HCT116 (cell line): ENCODE data around the gene CHPT1. TPM values are rescaled to one million over a fixed set of nuclear protein-coding genes. Genes with fewer than 3 reads are reported as not detected.

Experiments used
- ATAC-seq: fragments of 200-7000 bp; cut with Tn5 transposase; 2 replicates; pipeline ENCODE4 v1.9.1; 2020; ENCODE audit warnings: mild to moderate bottlenecking, moderate library complexity
- BruUV-seq: library from RNA; stranded (reverse); fragments of 400-500 nt; replicated peaks from 2 replicates; lab custom pipeline; 2021; lab: Mats Ljungman, UMichigan
- CTCF ChIA-PET: fragments of 300-600 bp; sonication (Branson Sonifier 250); formaldehyde crosslinking; loops from one replicate; lab custom pipeline; 2021; ENCODE audit warnings: antibody characterized with exemption; lab: Charles Lee
- POLR2A ChIA-PET: fragments of 300-600, 350-600 bp; sonication (Branson Sonifier 250); formaldehyde crosslinking; loops from one replicate; lab custom pipeline; 2021; ENCODE audit warnings: antibody characterized with exemption; lab: Charles Lee
- RAD21 ChIA-PET, 2 experiments: fragments of 300-600 bp; sonication (Branson Sonifier 250); formaldehyde crosslinking; loops; one replicate each; lab custom pipeline; 2023; ENCODE audit warnings: low total read pairs in 2 of 2; ENCODE audit not compliant: uncharacterized antibody in 2 of 2, unreplicated experiment in 2 of 2, low non-redundant PET in 1 of 2; lab: Charles Lee
- DNase-seq: peaks from one replicate; pipeline ENCODE4 v3.0.0-alpha.2; 2010; ENCODE audit warnings: low read depth, low spot score
- H2AFZ ChIP-seq: fragments of 200-600 bp; shearing (Covaris generic), sonication (generic); 2 replicates; pipeline ENCODE4 v1.6.1; 2017; ENCODE audit warnings: low read depth, mixed run types, mixed read lengths, antibody characterized with exemption, low read length; ENCODE audit not compliant: poor library complexity, severe bottlenecking
- H3K27ac ChIP-seq: 2 replicates; pipeline ENCODE4 v1.5.1; 2012; ENCODE audit warnings: low read depth, low read length
- H3K27me3 ChIP-seq: fragments of 200-600 bp; sonication (generic); 2 replicates; pipeline ENCODE4 v1.6.1; 2016; ENCODE audit warnings: mixed run types, low read length, mixed read lengths; ENCODE audit not compliant: insufficient read depth
- H3K36me3 ChIP-seq, 2 experiments: fragments of 200-500 bp in 1 of 2; fragments of 200-600 bp in 1 of 2; sonication (Bioruptor generic) in 1 of 2; sonication (generic) in 1 of 2; 2 replicates each; pipeline versions ENCODE4 v1.5.1 to v1.6.1; 2014 to 2016; ENCODE audit warnings: low read length in 2 of 2, inconsistent platforms in 1 of 2, mixed read lengths in 1 of 2, mixed run types in 1 of 2; ENCODE audit not compliant: insufficient read depth in 2 of 2, control insufficient read depth in 1 of 2
- H3K4me1 ChIP-seq, 2 experiments: fragments of 200-600 bp in 1 of 2; sonication (generic) in 1 of 2; 2 replicates each; pipeline versions ENCODE4 v1.5.1 to v1.6.1; 2012 to 2017; ENCODE audit warnings: low read length in 2 of 2, inconsistent platforms in 1 of 2, mild to moderate bottlenecking in 1 of 2, mixed read lengths in 1 of 2, mixed run types in 1 of 2, moderate library complexity in 1 of 2; ENCODE audit not compliant: insufficient read depth in 2 of 2, control insufficient read depth in 1 of 2
- H3K4me2 ChIP-seq: fragments of 200-600 bp; sonication (generic); 2 replicates; pipeline ENCODE4 v1.6.1; 2017; ENCODE audit warnings: mixed run types, low read length, mixed read lengths
- H3K4me3 ChIP-seq, 2 experiments: fragments of 200-600 bp in 1 of 2; sonication (generic) in 1 of 2; replicated peaks in 1 of 2; 2 replicates each; pipeline ENCODE4 v1.5.1; 2011 to 2016; ENCODE audit warnings: low read length in 2 of 2, control low read depth in 1 of 2, low read depth in 1 of 2, mild to moderate bottlenecking in 1 of 2, mixed read lengths in 1 of 2, mixed run types in 1 of 2
- H3K79me2 ChIP-seq: fragments of 200-600 bp; sonication (generic); 2 replicates; pipeline ENCODE4 v1.6.1; 2017; ENCODE audit warnings: mild to moderate bottlenecking, mixed run types, low read length, moderate library complexity, mixed read lengths; ENCODE audit not compliant: insufficient read depth
- H3K9ac ChIP-seq: fragments of 200-600 bp; sonication (generic); 2 replicates; pipeline ENCODE4 v1.6.1; 2016; ENCODE audit warnings: low read length, mixed read lengths
- H3K9me2 ChIP-seq: fragments of 200-600 bp; sonication (generic), shearing (Covaris generic); 2 replicates; pipeline ENCODE4 v1.6.1; 2017; ENCODE audit warnings: mixed run types, mild to moderate bottlenecking, moderate library complexity; ENCODE audit not compliant: insufficient read depth
- H3K9me3 ChIP-seq, 2 experiments: fragments of 200-500 bp in 1 of 2; fragments of 200-600 bp in 1 of 2; sonication (Bioruptor generic) in 1 of 2; sonication (generic) in 1 of 2; 2 replicates each; pipeline ENCODE4 v1.6.1; 2014 to 2017; ENCODE audit warnings: low read length in 2 of 2, mixed read lengths in 2 of 2, inconsistent platforms in 1 of 2, low read depth in 1 of 2, mild to moderate bottlenecking in 1 of 2, mixed run types in 1 of 2, moderate library complexity in 1 of 2; ENCODE audit not compliant: control insufficient read depth in 1 of 2, insufficient read depth in 1 of 2
- H4K20me1 ChIP-seq: fragments of 200-600 bp; sonication (generic), shearing (Covaris generic); 2 replicates; pipeline ENCODE4 v1.6.1; 2017; ENCODE audit warnings: mixed run types, mild to moderate bottlenecking, moderate library complexity; ENCODE audit not compliant: insufficient read depth
- CBX3 ChIP-seq: IDR thresholded peaks from 2 replicates; pipeline ENCODE4 v1.6.1; 2012; ENCODE audit warnings: low read depth
- CEBPB ChIP-seq: IDR thresholded peaks from 2 replicates; pipeline ENCODE4 v1.6.1; 2012; ENCODE audit warnings: low read depth
- ELF1 ChIP-seq: IDR thresholded peaks from 2 replicates; pipeline ENCODE4 v1.6.1; 2012; ENCODE audit warnings: low read depth, borderline replicate concordance
- EZH2 ChIP-seq: fragments of 200-600 bp; sonication (generic); IDR thresholded peaks from 2 replicates; pipeline ENCODE4 v1.6.1; 2017; ENCODE audit warnings: antibody characterized with exemption, mixed run types
- EZH2phosphoT487 ChIP-seq: fragments of 200-600 bp; IDR thresholded peaks from 2 replicates; pipeline ENCODE4 v1.6.1; 2018; ENCODE audit warnings: antibody characterized with exemption, borderline replicate concordance
- FOSL1 ChIP-seq: IDR thresholded peaks from 2 replicates; pipeline ENCODE4 v1.6.1; 2012; ENCODE audit warnings: low read depth
- JUND ChIP-seq: IDR thresholded peaks from 2 replicates; pipeline ENCODE4 v1.6.1; 2012
- POLR2A ChIP-seq: IDR thresholded peaks from 2 replicates; pipeline ENCODE4 v1.7.0; 2011; ENCODE audit warnings: borderline replicate concordance; ENCODE audit not compliant: insufficient read depth, insufficient read length; ENCODE audit errors: extremely low read depth
- RAD21 ChIP-seq: IDR thresholded peaks from 2 replicates; pipeline ENCODE4 v1.6.1; 2012; ENCODE audit warnings: low read depth, mild to moderate bottlenecking
- SP1 ChIP-seq: IDR thresholded peaks from 2 replicates; pipeline ENCODE4 v1.6.1; 2012; ENCODE audit warnings: low read depth
- SRF ChIP-seq: IDR thresholded peaks from 2 replicates; pipeline ENCODE4 v1.6.1; 2012; ENCODE audit warnings: low read depth
- YY1 ChIP-seq: IDR thresholded peaks from 2 replicates; pipeline ENCODE4 v1.6.1; 2011; ENCODE audit warnings: low read length, low read depth, moderate library complexity, mild to moderate bottlenecking; ENCODE audit not compliant: insufficient replicate concordance; ENCODE audit errors: extremely low read depth
- ZNF274 ChIP-seq: fragments of 200-500 bp; sonication (Bioruptor generic); IDR thresholded peaks from 2 replicates; pipeline ENCODE4 v1.6.1; 2014; ENCODE audit warnings: mild to moderate bottlenecking, low read depth, low read length, inconsistent platforms
- intact Hi-C: fragments of 100-400 bp; cut with micrococcal nuclease; formaldehyde crosslinking; loops from 2 replicates; pipeline ENCODE4 v1.10.0; 2022
- total RNA-seq: library from RNA; stranded (reverse); gene quantifications from one replicate; pipeline ENCODE4 v1.2.1, GENCODE V29; 2021; ENCODE audit not compliant: unreplicated experiment
- TF ChIP-seq, protein P1 (sequence below): IDR thresholded peaks from 2 replicates; pipeline ENCODE4 v1.6.1; 2012; ENCODE audit warnings: low read depth
- TF ChIP-seq, protein P2 (sequence below): IDR thresholded peaks from 2 replicates; pipeline ENCODE4 v1.6.1; 2011; ENCODE audit warnings: mild to moderate bottlenecking, low read length, moderate library complexity; ENCODE audit not compliant: insufficient replicate concordance; ENCODE audit errors: extremely low read depth
- TF ChIP-seq, protein P3 (sequence below), 3 experiments: fragments of 200-600 bp in 1 of 3; sonication (generic) in 1 of 3; IDR thresholded peaks in 2 of 3; conservative IDR thresholded peaks in 1 of 3; 2 replicates each; pipeline ENCODE4 v1.5.1; 2012 to 2017; ENCODE audit warnings: low read depth in 2 of 3, low read length in 2 of 3, antibody characterized with exemption in 1 of 3, borderline replicate concordance in 1 of 3, control low read depth in 1 of 3, mild to moderate bottlenecking in 1 of 3, mixed read lengths in 1 of 3, mixed run types in 1 of 3, moderate library complexity in 1 of 3; ENCODE audit not compliant: insufficient read depth in 1 of 3

CHPT1 gene
- total RNA-seq, 1 experiment from 2014 or later: 20.1 TPM

DNA sequence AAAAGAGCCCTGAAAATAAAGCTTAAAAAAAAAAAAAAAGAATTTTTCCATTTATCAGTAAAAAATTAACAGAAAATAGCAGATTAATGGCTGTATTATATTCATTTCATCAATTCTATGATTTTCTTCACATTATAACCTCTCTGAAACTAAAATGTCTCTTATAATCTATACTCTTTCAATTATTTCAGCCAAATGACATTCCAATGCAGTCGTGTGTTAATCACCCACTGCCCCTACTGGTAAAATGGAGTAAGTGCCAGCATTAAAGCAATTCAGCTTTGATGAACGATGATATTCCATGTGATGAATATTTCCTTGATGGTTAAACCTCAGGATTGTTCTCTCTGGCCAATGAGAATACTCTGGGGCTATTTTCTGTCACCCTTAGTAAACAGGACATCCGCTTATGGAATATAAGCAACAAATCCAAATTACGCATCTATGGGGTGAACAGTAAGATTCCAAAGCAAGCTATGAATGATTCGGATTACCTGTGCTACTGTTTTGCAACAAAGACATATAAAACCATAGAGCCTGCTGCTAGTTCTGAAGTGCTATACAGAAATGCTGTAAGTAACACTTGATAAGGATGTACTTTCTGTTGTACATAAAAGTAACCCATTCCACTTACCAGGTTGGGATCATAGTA, 62.1 kb downstream of the CHPT1 start:
- ChIA-PET RAD21 (interaction anchor here (0.6 kb wide), 2 partner anchors 31 to 70 kb away, joined by 3 to 4 read pairs; no protein-coding TSS in a partner anchor), POLR2A (no interaction called here), CTCF (interaction anchor here (0.5 to 1.8 kb wide), 14 partner anchors 9 to 352 kb away, joined by 3 to 11 read pairs (median 4); partner anchors contain the start of gene ARL1)
- no TSS peak for BruUV-seq
- Histone ChIP-seq H3K9me3 (no peaks in the 10 kb centered on the region), H3K9ac (no peak overlapping the region), H4K20me1 (0 out of 2 replicates have a peak, but pooled peaks cover 1% of the 10 kb centered on the region), H3K4me3 (no peak overlapping the region), H3K27me3 (no peaks in the 10 kb centered on the region), H3K79me2 (no peaks in the 10 kb centered on the region), H3K4me2 (no peak overlapping the region), H2AFZ (no peak overlapping the region), H3K27ac (no peak overlapping the region), H3K36me3 (peaks cover 0 to 10% of the 10 kb centered on the region in 2 experiments; a peak in 2 of 4 replicates), H3K4me1 (no peaks in the 10 kb centered on the region), H3K9me2 (no peaks in the 10 kb centered on the region)
- TF ChIP-seq JUND (no peak), RAD21 (peak; percentile 75), ELF1 (no peak), EZH2phosphoT487 (no peak), EZH2 (no peak), YY1 (no peak), CBX3 (0 out of 2 replicates have a peak, but pooled peaks have one; percentile 37), SP1 (no peak), POLR2A (no peak), SRF (no peak), ZNF274 (no peak), FOSL1 (no peak), CEBPB (no peak)
- TF ChIP-seq, protein P1, sequence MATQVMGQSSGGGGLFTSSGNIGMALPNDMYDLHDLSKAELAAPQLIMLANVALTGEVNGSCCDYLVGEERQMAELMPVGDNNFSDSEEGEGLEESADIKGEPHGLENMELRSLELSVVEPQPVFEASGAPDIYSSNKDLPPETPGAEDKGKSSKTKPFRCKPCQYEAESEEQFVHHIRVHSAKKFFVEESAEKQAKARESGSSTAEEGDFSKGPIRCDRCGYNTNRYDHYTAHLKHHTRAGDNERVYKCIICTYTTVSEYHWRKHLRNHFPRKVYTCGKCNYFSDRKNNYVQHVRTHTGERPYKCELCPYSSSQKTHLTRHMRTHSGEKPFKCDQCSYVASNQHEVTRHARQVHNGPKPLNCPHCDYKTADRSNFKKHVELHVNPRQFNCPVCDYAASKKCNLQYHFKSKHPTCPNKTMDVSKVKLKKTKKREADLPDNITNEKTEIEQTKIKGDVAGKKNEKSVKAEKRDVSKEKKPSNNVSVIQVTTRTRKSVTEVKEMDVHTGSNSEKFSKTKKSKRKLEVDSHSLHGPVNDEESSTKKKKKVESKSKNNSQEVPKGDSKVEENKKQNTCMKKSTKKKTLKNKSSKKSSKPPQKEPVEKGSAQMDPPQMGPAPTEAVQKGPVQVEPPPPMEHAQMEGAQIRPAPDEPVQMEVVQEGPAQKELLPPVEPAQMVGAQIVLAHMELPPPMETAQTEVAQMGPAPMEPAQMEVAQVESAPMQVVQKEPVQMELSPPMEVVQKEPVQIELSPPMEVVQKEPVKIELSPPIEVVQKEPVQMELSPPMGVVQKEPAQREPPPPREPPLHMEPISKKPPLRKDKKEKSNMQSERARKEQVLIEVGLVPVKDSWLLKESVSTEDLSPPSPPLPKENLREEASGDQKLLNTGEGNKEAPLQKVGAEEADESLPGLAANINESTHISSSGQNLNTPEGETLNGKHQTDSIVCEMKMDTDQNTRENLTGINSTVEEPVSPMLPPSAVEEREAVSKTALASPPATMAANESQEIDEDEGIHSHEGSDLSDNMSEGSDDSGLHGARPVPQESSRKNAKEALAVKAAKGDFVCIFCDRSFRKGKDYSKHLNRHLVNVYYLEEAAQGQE: no peak
- TF ChIP-seq, protein P2, sequence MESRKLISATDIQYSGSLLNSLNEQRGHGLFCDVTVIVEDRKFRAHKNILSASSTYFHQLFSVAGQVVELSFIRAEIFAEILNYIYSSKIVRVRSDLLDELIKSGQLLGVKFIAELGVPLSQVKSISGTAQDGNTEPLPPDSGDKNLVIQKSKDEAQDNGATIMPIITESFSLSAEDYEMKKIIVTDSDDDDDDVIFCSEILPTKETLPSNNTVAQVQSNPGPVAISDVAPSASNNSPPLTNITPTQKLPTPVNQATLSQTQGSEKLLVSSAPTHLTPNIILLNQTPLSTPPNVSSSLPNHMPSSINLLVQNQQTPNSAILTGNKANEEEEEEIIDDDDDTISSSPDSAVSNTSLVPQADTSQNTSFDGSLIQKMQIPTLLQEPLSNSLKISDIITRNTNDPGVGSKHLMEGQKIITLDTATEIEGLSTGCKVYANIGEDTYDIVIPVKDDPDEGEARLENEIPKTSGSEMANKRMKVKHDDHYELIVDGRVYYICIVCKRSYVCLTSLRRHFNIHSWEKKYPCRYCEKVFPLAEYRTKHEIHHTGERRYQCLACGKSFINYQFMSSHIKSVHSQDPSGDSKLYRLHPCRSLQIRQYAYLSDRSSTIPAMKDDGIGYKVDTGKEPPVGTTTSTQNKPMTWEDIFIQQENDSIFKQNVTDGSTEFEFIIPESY: no peak
- TF ChIP-seq, protein P3, sequence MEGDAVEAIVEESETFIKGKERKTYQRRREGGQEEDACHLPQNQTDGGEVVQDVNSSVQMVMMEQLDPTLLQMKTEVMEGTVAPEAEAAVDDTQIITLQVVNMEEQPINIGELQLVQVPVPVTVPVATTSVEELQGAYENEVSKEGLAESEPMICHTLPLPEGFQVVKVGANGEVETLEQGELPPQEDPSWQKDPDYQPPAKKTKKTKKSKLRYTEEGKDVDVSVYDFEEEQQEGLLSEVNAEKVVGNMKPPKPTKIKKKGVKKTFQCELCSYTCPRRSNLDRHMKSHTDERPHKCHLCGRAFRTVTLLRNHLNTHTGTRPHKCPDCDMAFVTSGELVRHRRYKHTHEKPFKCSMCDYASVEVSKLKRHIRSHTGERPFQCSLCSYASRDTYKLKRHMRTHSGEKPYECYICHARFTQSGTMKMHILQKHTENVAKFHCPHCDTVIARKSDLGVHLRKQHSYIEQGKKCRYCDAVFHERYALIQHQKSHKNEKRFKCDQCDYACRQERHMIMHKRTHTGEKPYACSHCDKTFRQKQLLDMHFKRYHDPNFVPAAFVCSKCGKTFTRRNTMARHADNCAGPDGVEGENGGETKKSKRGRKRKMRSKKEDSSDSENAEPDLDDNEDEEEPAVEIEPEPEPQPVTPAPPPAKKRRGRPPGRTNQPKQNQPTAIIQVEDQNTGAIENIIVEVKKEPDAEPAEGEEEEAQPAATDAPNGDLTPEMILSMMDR (IDR thresholded peaks at IDR 0.05 in 2 of 3, conservative IDR thresholded peaks at IDR 0.05 in 1 of 3; ENCODE audit: borderline replicate concordance in 1 of 3, insufficient read depth in 1 of 3, low read depth in 2 of 3, low read length in 2 of 3): peak; percentile 68 to 78 (median 72)
- intact Hi-C loops: loop anchor here (1.0 to 5.0 kb wide), 3 partner anchors 87 to 345 kb away; no protein-coding TSS in a partner anchor
- ATAC-seq (peak; percentile 80), DNase-seq (peak; percentile 13)
